Activated CD4-positive, alpha-beta T cell treated with anti-CD3 and anti-CD28 coated beads, Interleukin-2, amount 50 U/mL, for 4 hours (primary cell): Measurements from ENCODE around the gene TUBA4B.
"Not testable (repeated sequence)": the region's sequence is repeated elsewhere in the genome, so short reads cannot be mapped to it uniquely, and the experiment has no call there.

Source experiments
- DNase-seq, 2 experiments: peaks; one replicate each; pipeline ENCODE4 v3.0.0-alpha.2; 2020

Gene TUBA4B

GRCh38 chr2:219291910-219292490 lies 39.0 kb downstream of the TUBA4B start:
- no peak for DNase-seq

DNA sequence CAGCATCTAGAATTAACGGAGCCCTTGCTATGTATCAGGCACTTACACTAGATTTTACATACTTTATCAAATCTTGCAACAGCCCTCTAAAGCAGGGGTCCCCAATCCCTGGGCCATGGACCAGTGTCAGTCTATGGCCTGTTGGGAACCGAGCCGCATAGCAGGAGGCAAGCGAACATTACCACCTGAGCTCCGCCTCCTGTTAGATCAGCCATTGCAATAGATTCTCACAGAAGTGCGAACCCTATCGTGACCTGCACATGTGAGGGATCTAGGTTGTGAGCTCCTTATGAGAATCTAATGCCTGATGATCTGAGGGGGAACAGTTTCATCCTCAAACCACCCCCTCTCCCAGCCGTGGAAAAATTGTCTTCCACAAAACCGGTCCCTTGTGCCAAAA lies 39.6 kb downstream of the TUBA4B start:
- DNase-seq, result no peak

- DNase-seq, result no peak
These were observed 40.7 kb downstream of the TUBA4B start for GRCh38 chr2:219293736-219294231.

DNA sequence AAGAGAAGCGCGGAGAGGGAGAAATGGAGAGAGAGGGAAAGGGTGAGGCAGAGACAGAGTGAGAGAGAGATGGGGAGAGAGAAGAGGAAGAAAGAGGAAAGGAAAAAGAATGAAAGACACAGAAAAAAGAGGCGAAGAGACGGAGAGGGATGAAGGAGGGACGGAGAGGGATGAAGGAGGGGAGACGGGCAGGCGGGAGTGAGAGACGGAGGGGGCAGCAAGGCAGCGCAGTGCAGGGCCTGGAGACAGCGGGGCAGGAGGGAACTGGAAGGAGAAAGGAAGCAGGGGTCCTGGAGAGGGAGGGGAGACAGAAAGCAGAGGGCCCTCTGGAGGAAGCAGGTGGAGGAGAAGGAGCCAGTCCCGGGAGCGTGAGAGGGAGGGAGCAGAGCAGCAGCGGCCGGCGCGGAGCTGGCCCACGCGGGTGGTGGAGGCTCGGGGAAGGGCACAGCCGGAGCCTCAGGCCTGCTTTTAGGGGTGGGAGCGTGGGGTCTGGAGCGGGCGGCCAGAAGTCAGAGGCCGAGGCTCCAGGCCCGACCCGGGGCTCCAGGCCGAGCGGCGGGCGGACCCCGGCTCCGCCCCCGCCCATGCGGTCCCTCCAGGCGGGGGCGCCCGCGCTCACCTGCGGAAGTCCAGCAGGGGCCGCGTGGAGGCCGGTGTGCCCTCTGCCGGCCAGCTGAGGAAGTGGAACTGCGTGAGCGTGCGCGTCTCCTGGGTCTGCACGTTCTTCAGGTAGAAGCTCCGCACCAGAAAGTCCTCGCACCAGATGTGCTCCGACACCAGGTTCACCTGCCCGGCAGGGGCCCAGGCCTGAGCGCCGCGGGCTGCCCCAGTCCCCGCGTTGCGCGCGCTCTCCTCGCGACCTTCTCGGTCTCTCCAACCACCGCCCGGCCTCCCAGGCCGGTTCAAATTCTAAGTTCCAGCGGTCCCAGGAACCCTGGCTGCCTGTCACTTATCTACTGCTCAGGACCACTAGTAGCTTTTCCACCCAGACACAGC lies 41.6 kb downstream of the TUBA4B start:
- peak; percentile 84 to 85 for DNase-seq

DNA sequence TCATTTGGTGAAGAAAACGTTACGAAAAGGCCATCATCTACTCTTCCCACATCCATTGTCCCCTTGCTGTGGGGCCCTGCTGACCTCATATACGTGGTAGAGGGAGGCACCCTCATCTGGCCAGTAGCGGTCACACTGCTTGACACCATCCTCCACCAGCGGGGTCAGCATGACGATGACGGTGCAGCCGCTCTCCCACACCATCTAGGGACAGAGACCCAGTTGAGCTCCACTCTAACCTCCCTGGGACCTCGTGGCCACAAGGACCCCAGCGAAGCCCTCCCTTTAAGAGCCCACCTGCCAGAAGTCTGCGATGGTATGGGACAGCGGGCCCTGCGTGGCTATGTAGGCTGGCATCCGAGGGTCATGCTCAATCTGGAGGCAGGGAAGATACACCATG lies 43.1 kb downstream of the TUBA4B start:
- DNase-seq, result no peak

GRCh38 chr2:219296631-219297391 lies 43.8 kb downstream of the TUBA4B start:
- DNase-seq, result no peak

- no peak for DNase-seq
These were observed 44.9 kb downstream of the TUBA4B start for GRCh38 chr2:219297766-219298456.

DNA sequence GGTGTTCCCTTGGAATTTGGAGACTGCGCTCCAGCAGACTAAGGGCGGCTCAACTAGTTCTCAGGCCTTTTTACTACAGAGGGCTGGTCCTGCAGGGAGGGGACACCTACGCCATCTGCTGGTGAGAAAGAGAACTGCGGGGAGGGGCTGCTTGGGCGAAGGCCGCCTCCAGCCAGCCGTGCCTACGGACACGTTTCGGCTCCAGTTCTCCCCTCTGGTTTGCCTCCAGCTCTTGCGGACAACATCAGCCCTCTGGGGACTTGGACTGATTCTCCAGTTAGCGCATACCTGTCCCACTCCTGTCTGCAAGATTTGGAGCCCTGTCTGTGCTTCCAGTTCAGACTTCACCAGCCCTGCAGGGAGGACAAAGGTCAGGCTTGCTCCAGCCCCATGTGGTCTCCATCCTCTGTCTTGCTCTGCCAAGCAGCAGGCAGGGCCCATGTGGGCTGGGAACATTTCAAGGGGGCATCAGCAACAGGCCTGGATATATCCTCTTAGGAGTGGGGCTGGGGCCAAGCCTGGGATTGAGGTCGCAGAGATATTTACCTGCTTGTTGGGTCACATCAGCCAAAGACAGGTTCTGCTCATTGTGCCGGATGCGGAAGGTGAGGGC lies 45.8 kb downstream of the TUBA4B start:
- DNase-seq, result peak; percentile 88 to 91

DNA sequence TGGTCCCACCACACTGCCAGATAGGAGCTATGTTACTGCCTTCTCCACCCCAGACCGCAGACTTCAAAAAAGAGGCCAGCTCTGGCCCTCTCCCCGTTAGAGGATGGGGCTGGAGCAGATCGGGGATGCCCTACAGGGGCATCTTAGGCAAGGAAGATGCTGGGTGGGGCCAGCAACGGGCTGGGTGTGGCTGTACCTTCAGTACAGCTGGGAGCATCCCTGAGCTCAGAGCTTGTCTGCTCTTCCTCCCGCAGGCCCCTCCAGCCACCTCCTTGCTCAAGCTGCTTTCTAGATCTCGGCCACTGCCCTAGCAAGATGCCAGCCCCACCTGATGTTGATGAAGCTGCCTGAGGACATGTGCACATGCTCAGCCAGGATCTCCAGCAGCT lies 46.3 kb downstream of the TUBA4B start:
- no peak for DNase-seq

DNA sequence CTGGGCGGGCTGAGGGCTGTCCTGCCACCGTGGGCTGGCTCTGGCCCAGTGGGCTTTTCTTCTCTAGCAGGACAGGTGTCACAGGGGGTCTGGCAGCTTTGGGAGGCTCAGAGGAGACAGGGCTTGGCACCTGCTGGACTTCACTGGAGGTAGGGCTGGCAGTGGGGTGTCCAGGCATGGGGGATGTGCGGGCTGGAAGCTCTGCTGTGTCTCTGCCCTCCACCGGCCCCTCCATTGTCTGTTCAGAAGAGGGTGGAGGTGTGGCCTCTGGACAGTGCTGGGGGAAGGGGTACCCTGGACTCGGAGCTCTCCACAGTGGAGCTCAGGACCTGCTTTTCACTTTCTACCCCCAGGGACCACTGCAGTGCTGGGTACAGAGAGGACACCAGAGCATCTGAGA lies 47.0 kb downstream of the TUBA4B start:
- DNase-seq, result no peak

DNA sequence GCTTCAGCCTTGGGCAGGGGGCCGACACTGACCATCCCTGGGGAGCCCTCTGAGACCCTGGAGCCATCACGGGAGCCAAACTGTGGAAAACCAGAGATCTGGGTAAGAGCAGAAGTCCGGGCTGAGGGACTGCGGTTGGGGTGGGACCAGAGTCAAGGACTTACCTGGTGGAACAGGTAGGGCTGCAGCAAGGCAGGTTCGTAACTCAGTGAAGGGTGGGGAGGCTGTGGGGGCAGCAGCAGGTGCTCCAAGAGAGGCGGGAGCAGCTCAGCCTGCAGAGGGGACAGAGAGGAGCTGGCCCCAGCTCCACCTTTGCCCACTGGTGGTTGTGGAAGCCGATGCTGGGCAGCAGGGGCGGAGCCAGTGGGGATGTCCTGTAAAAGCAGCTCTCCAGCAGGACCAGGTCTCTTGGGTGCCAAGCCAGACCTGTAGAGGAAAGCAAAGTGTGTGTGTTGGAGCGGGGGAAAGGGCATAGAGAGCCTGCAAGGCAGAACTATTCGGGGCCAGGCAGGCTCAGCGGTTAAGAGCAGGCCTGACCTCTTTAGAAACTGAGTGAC lies 49.4 kb downstream of the TUBA4B start:
- no peak for DNase-seq

- DNase-seq, result no peak
These were observed 51.2 kb downstream of the TUBA4B start for GRCh38 chr2:219304223-219304622.

DNA sequence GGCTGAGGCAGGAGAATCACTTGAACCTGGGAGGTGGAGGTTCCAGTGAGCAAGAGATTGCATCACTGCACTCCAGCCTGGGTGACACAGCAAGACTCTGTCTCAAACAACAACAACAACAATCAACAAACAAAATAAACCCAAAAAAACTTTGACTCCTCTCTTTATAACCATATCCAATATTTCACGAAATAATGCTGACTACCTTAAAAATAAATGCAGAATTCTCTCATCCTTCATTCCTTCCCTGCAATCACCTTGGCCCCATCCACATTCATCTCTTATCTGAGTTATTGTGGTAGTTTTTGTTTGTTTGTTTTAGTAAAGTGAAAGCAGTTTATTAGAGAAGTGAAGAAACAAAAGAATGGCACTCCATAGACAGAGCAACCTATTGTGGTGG lies 53.0 kb downstream of the TUBA4B start:
- DNase-seq, result no peak

DNA sequence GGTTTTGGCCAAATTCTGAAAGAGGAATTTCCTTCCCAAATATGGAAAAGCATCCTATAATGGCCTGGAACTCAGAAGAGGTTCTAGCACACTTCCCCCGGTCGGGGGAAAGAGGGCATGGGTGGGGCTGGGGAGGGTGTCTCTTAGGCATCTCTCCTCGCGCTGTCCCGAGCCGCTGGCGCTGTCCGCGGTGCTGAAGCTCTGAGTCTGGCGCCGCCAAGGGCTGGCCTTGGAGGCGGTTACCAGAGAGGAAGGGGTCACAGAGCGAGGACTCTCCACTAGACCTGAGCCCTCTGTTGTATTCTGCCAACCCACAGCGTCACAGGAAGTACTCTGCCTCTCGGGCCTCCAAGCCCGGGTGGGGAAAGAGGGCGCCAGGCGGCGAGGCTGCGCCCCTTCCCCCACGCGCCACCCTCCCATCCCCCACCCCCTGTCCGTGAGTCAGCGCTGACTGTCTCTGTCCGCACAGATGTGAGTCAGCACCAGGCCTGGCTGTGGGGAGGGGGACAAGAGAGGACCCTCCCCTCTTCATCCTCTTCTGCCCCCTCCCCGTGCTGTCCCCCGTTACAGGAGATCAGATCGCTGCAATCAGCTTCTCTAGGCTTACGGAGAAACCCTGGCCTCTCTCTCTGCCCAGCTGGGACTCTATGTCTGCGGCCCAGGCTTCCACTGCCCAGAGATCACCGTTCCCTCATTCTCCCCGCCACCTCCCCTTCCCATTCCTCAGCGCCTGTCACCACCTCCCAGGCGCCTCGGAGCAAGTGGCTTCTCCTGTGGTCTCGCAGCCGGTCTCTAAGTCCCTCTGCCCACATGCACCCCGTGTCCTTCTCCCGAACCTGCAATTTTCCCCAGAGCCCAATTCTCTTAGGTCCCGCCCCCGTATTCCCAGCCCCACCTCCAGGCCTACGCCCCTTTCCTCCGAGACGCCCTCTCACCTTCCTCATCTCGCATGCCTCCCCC lies 55.4 kb downstream of the TUBA4B start:
- peak; percentile 50 to 56 for DNase-seq

- no peak for DNase-seq
These were observed 56.2 kb downstream of the TUBA4B start, which contains the start of gene PTPRN for GRCh38 chr2:219309278-219309677. Gene PTPRN, minus strand, starts transcription at chr2:219309401. Its CDS starts 69 bp downstream, at chr2:219309332.

GRCh38 chr2:219312683-219313263 lies 59.7 kb downstream of the TUBA4B start:
- not testable (repeated sequence) for DNase-seq

GRCh38 chr2:219314804-219315468 lies 61.9 kb downstream of the TUBA4B start:
- DNase-seq, result no peak
